ENCODE data around the gene PDIA3. TPM values are rescaled to one million over a fixed set of nuclear protein-coding genes. Genes with fewer than 3 reads are reported as not detected.

PDIA3 gene
- total and polyA plus RNA-seq, 2 of the 13 experiments (the other 11 are each of a cell fraction or from before 2014, with no cell fraction given), result 238 to 433 TPM

DNA sequence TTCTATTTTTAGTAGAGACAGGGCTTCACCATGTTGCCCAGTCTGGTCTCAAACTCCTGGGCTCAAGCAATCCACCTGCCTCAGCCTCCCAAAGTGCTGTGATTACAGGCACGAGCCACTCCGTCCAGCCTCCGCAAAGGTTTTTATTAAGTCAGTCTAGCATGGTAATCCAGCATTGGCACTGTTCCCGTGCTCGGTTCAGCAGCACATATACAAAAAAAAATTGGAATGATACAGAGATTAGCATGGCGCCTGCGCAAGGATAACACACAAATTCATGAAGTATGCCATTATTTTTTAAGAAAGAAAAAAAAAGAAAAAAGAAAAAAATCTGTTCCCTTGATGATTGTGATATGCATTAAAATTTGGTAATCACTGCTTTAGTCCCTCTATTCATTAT, 44.1 kb upstream of the PDIA3 start:
- TF ChIP-seq EED (CRISPR knock-in tag; IDR thresholded peaks at IDR 0.05) (no peak), ZSCAN9 (CRISPR knock-in tag; IDR thresholded peaks at IDR 0.05; ENCODE audit: borderline replicate concordance) (no peak), ELF3 (CRISPR knock-in tag; IDR thresholded peaks at IDR 0.05) (no peak), ZNF124 (CRISPR knock-in tag; IDR thresholded peaks at IDR 0.05) (no peak), ZNF24 (IDR thresholded peaks at IDR 0.05) (no peak), SIX1 (CRISPR knock-in tag; IDR thresholded peaks at IDR 0.05; ENCODE audit: borderline replicate concordance) (no peak), GTF2F1 (IDR thresholded peaks at IDR 0.05; ENCODE audit: low read length) (no peak), ZNF234 (CRISPR knock-in tag; conservative IDR thresholded peaks at IDR 0.05) (no peak), HIVEP1 (CRISPR knock-in tag; IDR thresholded peaks at IDR 0.05) (no peak), PHF8 (CRISPR knock-in tag; IDR thresholded peaks at IDR 0.05) (no peak), RFXANK (CRISPR knock-in tag; IDR thresholded peaks at IDR 0.05) (no peak), ZFP90 (CRISPR knock-in tag; IDR thresholded peaks at IDR 0.05; ENCODE audit: borderline replicate concordance) (no peak), SCMH1 (CRISPR knock-in tag; IDR thresholded peaks at IDR 0.05; ENCODE audit: borderline replicate concordance) (no peak)
- TF ChIP-seq, protein P1, sequence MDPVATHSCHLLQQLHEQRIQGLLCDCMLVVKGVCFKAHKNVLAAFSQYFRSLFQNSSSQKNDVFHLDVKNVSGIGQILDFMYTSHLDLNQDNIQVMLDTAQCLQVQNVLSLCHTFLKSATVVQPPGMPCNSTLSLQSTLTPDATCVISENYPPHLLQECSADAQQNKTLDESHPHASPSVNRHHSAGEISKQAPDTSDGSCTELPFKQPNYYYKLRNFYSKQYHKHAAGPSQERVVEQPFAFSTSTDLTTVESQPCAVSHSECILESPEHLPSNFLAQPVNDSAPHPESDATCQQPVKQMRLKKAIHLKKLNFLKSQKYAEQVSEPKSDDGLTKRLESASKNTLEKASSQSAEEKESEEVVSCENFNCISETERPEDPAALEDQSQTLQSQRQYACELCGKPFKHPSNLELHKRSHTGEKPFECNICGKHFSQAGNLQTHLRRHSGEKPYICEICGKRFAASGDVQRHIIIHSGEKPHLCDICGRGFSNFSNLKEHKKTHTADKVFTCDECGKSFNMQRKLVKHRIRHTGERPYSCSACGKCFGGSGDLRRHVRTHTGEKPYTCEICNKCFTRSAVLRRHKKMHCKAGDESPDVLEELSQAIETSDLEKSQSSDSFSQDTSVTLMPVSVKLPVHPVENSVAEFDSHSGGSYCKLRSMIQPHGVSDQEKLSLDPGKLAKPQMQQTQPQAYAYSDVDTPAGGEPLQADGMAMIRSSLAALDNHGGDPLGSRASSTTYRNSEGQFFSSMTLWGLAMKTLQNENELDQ (CRISPR knock-in tag; IDR thresholded peaks at IDR 0.05; ENCODE audit: borderline replicate concordance), result no peak
- TF ChIP-seq, protein P2, sequence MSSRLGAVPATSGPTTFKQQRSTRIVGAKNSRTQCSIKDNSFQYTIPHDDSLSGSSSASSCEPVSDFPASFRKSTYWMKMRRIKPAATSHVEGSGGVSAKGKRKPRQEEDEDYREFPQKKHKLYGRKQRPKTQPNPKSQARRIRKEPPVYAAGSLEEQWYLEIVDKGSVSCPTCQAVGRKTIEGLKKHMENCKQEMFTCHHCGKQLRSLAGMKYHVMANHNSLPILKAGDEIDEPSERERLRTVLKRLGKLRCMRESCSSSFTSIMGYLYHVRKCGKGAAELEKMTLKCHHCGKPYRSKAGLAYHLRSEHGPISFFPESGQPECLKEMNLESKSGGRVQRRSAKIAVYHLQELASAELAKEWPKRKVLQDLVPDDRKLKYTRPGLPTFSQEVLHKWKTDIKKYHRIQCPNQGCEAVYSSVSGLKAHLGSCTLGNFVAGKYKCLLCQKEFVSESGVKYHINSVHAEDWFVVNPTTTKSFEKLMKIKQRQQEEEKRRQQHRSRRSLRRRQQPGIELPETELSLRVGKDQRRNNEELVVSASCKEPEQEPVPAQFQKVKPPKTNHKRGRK (CRISPR knock-in tag; IDR thresholded peaks at IDR 0.05), result no peak
- TF ChIP-seq, protein P3, sequence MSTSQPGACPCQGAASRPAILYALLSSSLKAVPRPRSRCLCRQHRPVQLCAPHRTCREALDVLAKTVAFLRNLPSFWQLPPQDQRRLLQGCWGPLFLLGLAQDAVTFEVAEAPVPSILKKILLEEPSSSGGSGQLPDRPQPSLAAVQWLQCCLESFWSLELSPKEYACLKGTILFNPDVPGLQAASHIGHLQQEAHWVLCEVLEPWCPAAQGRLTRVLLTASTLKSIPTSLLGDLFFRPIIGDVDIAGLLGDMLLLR (CRISPR knock-in tag; IDR thresholded peaks at IDR 0.05), result no peak
- TF ChIP-seq, protein P4, sequence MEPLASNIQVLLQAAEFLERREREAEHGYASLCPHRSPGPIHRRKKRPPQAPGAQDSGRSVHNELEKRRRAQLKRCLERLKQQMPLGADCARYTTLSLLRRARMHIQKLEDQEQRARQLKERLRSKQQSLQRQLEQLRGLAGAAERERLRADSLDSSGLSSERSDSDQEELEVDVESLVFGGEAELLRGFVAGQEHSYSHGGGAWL (CRISPR knock-in tag; IDR thresholded peaks at IDR 0.05), result no peak
- TF ChIP-seq, protein P5, sequence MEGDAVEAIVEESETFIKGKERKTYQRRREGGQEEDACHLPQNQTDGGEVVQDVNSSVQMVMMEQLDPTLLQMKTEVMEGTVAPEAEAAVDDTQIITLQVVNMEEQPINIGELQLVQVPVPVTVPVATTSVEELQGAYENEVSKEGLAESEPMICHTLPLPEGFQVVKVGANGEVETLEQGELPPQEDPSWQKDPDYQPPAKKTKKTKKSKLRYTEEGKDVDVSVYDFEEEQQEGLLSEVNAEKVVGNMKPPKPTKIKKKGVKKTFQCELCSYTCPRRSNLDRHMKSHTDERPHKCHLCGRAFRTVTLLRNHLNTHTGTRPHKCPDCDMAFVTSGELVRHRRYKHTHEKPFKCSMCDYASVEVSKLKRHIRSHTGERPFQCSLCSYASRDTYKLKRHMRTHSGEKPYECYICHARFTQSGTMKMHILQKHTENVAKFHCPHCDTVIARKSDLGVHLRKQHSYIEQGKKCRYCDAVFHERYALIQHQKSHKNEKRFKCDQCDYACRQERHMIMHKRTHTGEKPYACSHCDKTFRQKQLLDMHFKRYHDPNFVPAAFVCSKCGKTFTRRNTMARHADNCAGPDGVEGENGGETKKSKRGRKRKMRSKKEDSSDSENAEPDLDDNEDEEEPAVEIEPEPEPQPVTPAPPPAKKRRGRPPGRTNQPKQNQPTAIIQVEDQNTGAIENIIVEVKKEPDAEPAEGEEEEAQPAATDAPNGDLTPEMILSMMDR (CRISPR knock-in tag; IDR thresholded peaks at IDR 0.05), result no peak

More for the DNA sequence above, 44.1 kb upstream of the PDIA3 start:
- 44% methylated on average over 7 of the region's 7 CpGs for WGBS (ENCODE audit: low lambda C conversion rate)
- Histone ChIP-seq H2AFZ (ENCODE audit: low read length) (no peak overlapping the region), H3K9ac (ENCODE audit: insufficient read depth, low read depth, low read length) (no peak overlapping the region), H3K4me2 (ENCODE audit: low read depth, low read length) (no peak overlapping the region), H3K27me3 (ENCODE audit: control insufficient read depth in 1 of 2, insufficient read depth in 2 of 2, low read length in 2 of 2) (no peaks in the 10 kb centered on the region), H3K27ac (ENCODE audit: extremely low read length, insufficient read depth, low read length) (no peak overlapping the region), H3K9me3 (ENCODE audit: low read length) (no peaks in the 10 kb centered on the region), H4K20me1 (ENCODE audit: insufficient read depth, low read length) (no peaks in the 10 kb centered on the region), H3K79me2 (ENCODE audit: insufficient read depth, low read length) (no peaks in the 10 kb centered on the region), H3K36me3 (replicated peaks in 1 of 2; ENCODE audit: control insufficient read depth in 1 of 2, insufficient read depth in 2 of 2, low read length in 2 of 2) (no peaks in the 10 kb centered on the region), H3K4me1 (ENCODE audit: insufficient read depth, low read length) (no peaks in the 10 kb centered on the region), H3K4me3 (replicated peaks in 1 of 3; ENCODE audit: insufficient read depth in 1 of 3, low read depth in 2 of 3, low read length in 3 of 3) (no peak overlapping the region)
- intact Hi-C loops (cut with micrococcal nuclease; ENCODE audit: unreplicated experiment) (no loop called here), in situ Hi-C loops (cut with HindIII; ENCODE audit: extremely low pct_ligation_motif_present, low pct_unique_long_range_greater_than_20kb) (no loop called here)
- no peak for ATAC-seq
- no peak for DNase-seq (ENCODE audit: low spot score)
- BruUV-seq (replicated peaks), result no TSS peak
- ChIA-PET POLR2A (no interaction called here), CTCF (ENCODE audit: low intra/inter-chr PET ratio, low total read pairs) (no interaction called here)
- no peak for FAIRE-seq

Measured in HepG2 (cell line).